Femur (tissue), 1 donor: Measurements from ENCODE around the gene FRMD4A.

Experiments used
- DNase-seq: peaks from one replicate; pipeline ENCODE4 v3.0.0-alpha.2; 2017

The FRMD4A gene

GRCh38 chr10:14330388-14331061, at the start of gene FRMD4A:
FRMD4A (minus strand) TSS chr10:14330924.
- no peak for DNase-seq

GRCh38 chr10:14379556-14380280, 49.0 kb upstream of the FRMD4A start:
- no peak for DNase-seq

- DNase-seq, result no peak
Observed at GRCh38 chr10:14378387-14378960, 47.8 kb upstream of the FRMD4A start.

GRCh38 chr10:14377591-14378175, 47.0 kb upstream of the FRMD4A start:
- no peak for DNase-seq

- no peak for DNase-seq
Observed at GRCh38 chr10:14374745-14375445, 44.2 kb upstream of the FRMD4A start.

GRCh38 chr10:14372606-14373005, 41.9 kb upstream of the FRMD4A start:
- DNase-seq, result peak; percentile 40

GRCh38 chr10:14371581-14371980, 40.9 kb upstream of the FRMD4A start:
- peak; percentile 76 for DNase-seq

GRCh38 chr10:14370894-14371293, 40.2 kb upstream of the FRMD4A start:
- no peak for DNase-seq

- DNase-seq, result no peak
Observed at GRCh38 chr10:14369906-14370305, 39.2 kb upstream of the FRMD4A start.

GRCh38 chr10:14366760-14367159, 36.0 kb upstream of the FRMD4A start:
- DNase-seq, result no peak

GRCh38 chr10:14365266-14365665, 34.5 kb upstream of the FRMD4A start:
- no peak for DNase-seq

- DNase-seq, result no peak
Observed at GRCh38 chr10:14362104-14362503, 31.4 kb upstream of the FRMD4A start.

GRCh38 chr10:14360961-14361360, 30.2 kb upstream of the FRMD4A start:
- DNase-seq, result no peak

GRCh38 chr10:14360515-14360914, 29.8 kb upstream of the FRMD4A start:
- DNase-seq, result no peak

- no peak for DNase-seq
Observed at GRCh38 chr10:14358886-14359573, 28.3 kb upstream of the FRMD4A start.

- no peak for DNase-seq
Observed at GRCh38 chr10:14356921-14357320, 26.2 kb upstream of the FRMD4A start.

- DNase-seq, result no peak
Observed at GRCh38 chr10:14355750-14356149, 25.0 kb upstream of the FRMD4A start.

- DNase-seq, result no peak
Observed at GRCh38 chr10:14353291-14353913, 22.7 kb upstream of the FRMD4A start.

- no peak for DNase-seq
Observed at GRCh38 chr10:14350006-14350405, 19.3 kb upstream of the FRMD4A start.

GRCh38 chr10:14349081-14349480, 18.4 kb upstream of the FRMD4A start:
- no peak for DNase-seq

GRCh38 chr10:14345262-14345661, 14.5 kb upstream of the FRMD4A start:
- no peak for DNase-seq
